Esophagus squamous epithelium (tissue), 4 donors: ENCODE data around the gene MLKL.

Source experiments
- POLR2A ChIP-seq, 4 donors: fragments of 450-650 bp; IDR thresholded peaks; one replicate each; pipeline ENCODE4 v1.6.1; 2017; ENCODE audit warnings: antibody characterized with exemption in 4 of 4, mild to moderate bottlenecking in 4 of 4, moderate library complexity in 3 of 4
- TF ChIP-seq, protein P1 (sequence below), 6 experiments: fragments of 450-650 bp in 4 of 6; fragments of 200-600 bp in 2 of 6; sonication (generic) in 2 of 6; IDR thresholded peaks; one replicate each; pipeline ENCODE4 v1.5.1; 2016 to 2019; ENCODE audit warnings: antibody characterized with exemption in 6 of 6, mild to moderate bottlenecking in 4 of 6, moderate library complexity in 4 of 6

GRCh38 chr16:74637742-74638453, 62.8 kb downstream of the MLKL start:
- TF ChIP-seq, protein P1, sequence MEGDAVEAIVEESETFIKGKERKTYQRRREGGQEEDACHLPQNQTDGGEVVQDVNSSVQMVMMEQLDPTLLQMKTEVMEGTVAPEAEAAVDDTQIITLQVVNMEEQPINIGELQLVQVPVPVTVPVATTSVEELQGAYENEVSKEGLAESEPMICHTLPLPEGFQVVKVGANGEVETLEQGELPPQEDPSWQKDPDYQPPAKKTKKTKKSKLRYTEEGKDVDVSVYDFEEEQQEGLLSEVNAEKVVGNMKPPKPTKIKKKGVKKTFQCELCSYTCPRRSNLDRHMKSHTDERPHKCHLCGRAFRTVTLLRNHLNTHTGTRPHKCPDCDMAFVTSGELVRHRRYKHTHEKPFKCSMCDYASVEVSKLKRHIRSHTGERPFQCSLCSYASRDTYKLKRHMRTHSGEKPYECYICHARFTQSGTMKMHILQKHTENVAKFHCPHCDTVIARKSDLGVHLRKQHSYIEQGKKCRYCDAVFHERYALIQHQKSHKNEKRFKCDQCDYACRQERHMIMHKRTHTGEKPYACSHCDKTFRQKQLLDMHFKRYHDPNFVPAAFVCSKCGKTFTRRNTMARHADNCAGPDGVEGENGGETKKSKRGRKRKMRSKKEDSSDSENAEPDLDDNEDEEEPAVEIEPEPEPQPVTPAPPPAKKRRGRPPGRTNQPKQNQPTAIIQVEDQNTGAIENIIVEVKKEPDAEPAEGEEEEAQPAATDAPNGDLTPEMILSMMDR (IDR thresholded peaks at IDR 0.05) = no peak
- TF ChIP-seq POLR2A (IDR thresholded peaks at IDR 0.05) = no peak
